Neural progenitor cell (in vitro differentiated cells): ENCODE measurements around the gene ATXN10. TPM values are rescaled to one million over a fixed set of nuclear protein-coding genes. Genes with fewer than 3 reads are reported as not detected.

Experiments
- DNase-seq: peaks from one replicate; pipeline ENCODE4 v3.0.0-alpha.2; 2016; ENCODE audit warnings: low spot score
- H2AFZ ChIP-seq: fragments of 200-600 bp; sonication (generic); replicated peaks from 2 replicates; pipeline ENCODE4 v1.6.1; 2016; ENCODE audit warnings: antibody characterized with exemption
- H3F3A ChIP-seq: fragments of 200-600 bp; sonication (generic); 2 replicates; pipeline ENCODE4 v1.6.1; 2016; ENCODE audit warnings: antibody characterized with exemption, low read depth
- H3K27ac ChIP-seq: fragments of 200-600 bp; sonication (generic); 2 replicates; pipeline ENCODE4 v1.5.1; 2016; ENCODE audit warnings: mild to moderate bottlenecking
- H3K27me3 ChIP-seq: fragments of 200-600 bp; sonication (generic); 2 replicates; pipeline ENCODE4 v1.6.1; 2016; ENCODE audit warnings: mild to moderate bottlenecking, moderate library complexity
- H3K36me3 ChIP-seq: fragments of 200-600 bp; sonication (generic); 2 replicates; pipeline ENCODE4 v1.5.1; 2016
- H3K4me1 ChIP-seq: fragments of 200-600 bp; sonication (generic); 2 replicates; pipeline ENCODE4 v1.6.1; 2016; ENCODE audit warnings: mixed run types
- H3K4me2 ChIP-seq: fragments of 200-600 bp; sonication (generic); 2 replicates; pipeline ENCODE4 v1.6.1; 2016
- H3K4me3 ChIP-seq: fragments of 200-600 bp; sonication (generic); 2 replicates; pipeline ENCODE4 v1.5.1; 2016
- H3K79me2 ChIP-seq: fragments of 200-600 bp; sonication (generic); 2 replicates; pipeline ENCODE4 v1.6.1; 2016; ENCODE audit warnings: low read depth
- H3K9ac ChIP-seq: fragments of 200-600 bp; sonication (generic); 2 replicates; pipeline ENCODE4 v1.6.1; 2016
- H3K9me3 ChIP-seq: fragments of 200-600 bp; sonication (generic); 2 replicates; pipeline ENCODE4 v1.5.1; 2016; ENCODE audit warnings: low read depth
- H4K20me1 ChIP-seq: fragments of 200-600 bp; sonication (generic); 2 replicates; pipeline ENCODE4 v1.6.1; 2016; ENCODE audit warnings: low read depth
- H3K27ac Mint-ChIP-seq: 3 replicates; pipeline ENCODE4 v1.8.0; 2021; ENCODE audit warnings: mixed read lengths
- H3K27me3 Mint-ChIP-seq: 2 replicates; pipeline ENCODE4 v1.8.0; 2022; ENCODE audit warnings: low read depth, mild to moderate bottlenecking, inconsistent platforms, moderate library complexity, mixed read lengths; ENCODE audit not compliant: insufficient read depth
- H3K36me3 Mint-ChIP-seq: 3 replicates; pipeline ENCODE4 v1.8.0; 2021; ENCODE audit warnings: mixed read lengths
- H3K4me1 Mint-ChIP-seq: 3 replicates; pipeline ENCODE4 v1.8.0; 2021; ENCODE audit warnings: mixed read lengths
- H3K4me3 Mint-ChIP-seq: 3 replicates; pipeline ENCODE4 v1.8.0; 2021; ENCODE audit warnings: mild to moderate bottlenecking, moderate library complexity, mixed read lengths
- H3K9me3 Mint-ChIP-seq: 3 replicates; pipeline ENCODE4 v1.8.0; 2020; ENCODE audit warnings: mixed read lengths
- CTCF ChIP-seq: fragments of 200-600 bp; sonication (generic); IDR thresholded peaks from 2 replicates; pipeline ENCODE4 v1.5.1; 2017; ENCODE audit warnings: antibody characterized with exemption, mild to moderate bottlenecking
- EZH2 ChIP-seq: fragments of 200-600 bp; sonication (generic); IDR thresholded peaks from 2 replicates; pipeline ENCODE4 v1.6.1; 2017; ENCODE audit warnings: antibody characterized with exemption, mild to moderate bottlenecking, moderate library complexity
- EZH2phosphoT487 ChIP-seq: fragments of 200-600 bp; sonication (generic); IDR thresholded peaks from 2 replicates; pipeline ENCODE4 v1.6.1; 2017; ENCODE audit warnings: antibody characterized with exemption
- total RNA-seq: library from RNA; depleted of rRNA; stranded (reverse); fragments of >200 nt; gene quantifications from 2 replicates; pipeline ENCODE4 v1.2.3, GENCODE V29; 2015; ENCODE audit warnings: low replicate concordance

The ATXN10 gene
- total RNA-seq, 1 donor from 2014 or later: 168 TPM

GRCh38 chr22:45866646-45867117, 195.0 kb downstream of the ATXN10 start:
- Mint-ChIP-seq H3K4me1 (peaks cover 53% of the 10 kb centered on the region), H3K27ac (no peak overlapping the region), H3K9me3 (peaks cover 3% of the 10 kb centered on the region), H3K4me3 (no peak overlapping the region), H3K36me3 (peaks cover 8% of the 10 kb centered on the region), H3K27me3 (peaks cover 19% of the 10 kb centered on the region)
- Histone ChIP-seq H3K36me3 (no peaks in the 10 kb centered on the region), H3K4me1 (peaks cover 20% of the 10 kb centered on the region), H3K9me3 (no peaks in the 10 kb centered on the region), H3K27me3 (peaks cover 73% of the 10 kb centered on the region), H3K4me2 (peak overlapping the region; percentile 94), H3K79me2 (no peaks in the 10 kb centered on the region), H4K20me1 (peaks cover 11% of the 10 kb centered on the region), H3F3A (peaks cover 15% of the 10 kb centered on the region), H3K9ac (no peak overlapping the region), H2AFZ (no peak overlapping the region), H3K4me3 (peak overlapping the region; percentile 54), H3K27ac (no peak overlapping the region)
- TF ChIP-seq EZH2 (peak; percentile 76), CTCF (no peak), EZH2phosphoT487 (no peak)
- DNase-seq: peak; percentile 59

- Histone ChIP-seq H4K20me1 (peaks cover 11% of the 10 kb centered on the region), H3K4me3 (peak overlapping the region; percentile 54), H3K9me3 (no peaks in the 10 kb centered on the region), H3K4me1 (peaks cover 20% of the 10 kb centered on the region), H3F3A (peaks cover 15% of the 10 kb centered on the region), H3K27ac (no peak overlapping the region), H3K79me2 (no peaks in the 10 kb centered on the region), H2AFZ (peak overlapping the region; percentile 52), H3K4me2 (peak overlapping the region; percentile 94), H3K27me3 (peaks cover 73% of the 10 kb centered on the region), H3K36me3 (no peaks in the 10 kb centered on the region), H3K9ac (no peak overlapping the region)
- Mint-ChIP-seq H3K27ac (no peak overlapping the region), H3K4me1 (peaks cover 53% of the 10 kb centered on the region), H3K36me3 (peaks cover 8% of the 10 kb centered on the region), H3K9me3 (peaks cover 5% of the 10 kb centered on the region), H3K27me3 (peaks cover 19% of the 10 kb centered on the region), H3K4me3 (no peak overlapping the region)
- TF ChIP-seq EZH2phosphoT487: peak; percentile 68
- TF ChIP-seq EZH2: peak; percentile 79
- TF ChIP-seq CTCF: peak; percentile 46
- DNase-seq: peak; percentile 83
These were observed 195.7 kb downstream of the ATXN10 start for GRCh38 chr22:45867118-45867905.

GRCh38 chr22:45867906-45868555, 196.4 kb downstream of the ATXN10 start:
- H3K4me1 ChIP-seq: peaks cover 20% of the 10 kb centered on the region
- peak overlapping the region; percentile 54 for H3K4me3 ChIP-seq
- no peaks in the 10 kb centered on the region for H3K9me3 ChIP-seq
- H3K79me2 ChIP-seq: no peaks in the 10 kb centered on the region
- TF ChIP-seq EZH2phosphoT487 (no peak), EZH2 (no peak), CTCF (no peak)
- H2AFZ ChIP-seq: peak overlapping the region; percentile 52
- peaks cover 73% of the 10 kb centered on the region for H3K27me3 ChIP-seq
- no peak overlapping the region for H3K27ac ChIP-seq
- H3K4me1 Mint-ChIP-seq: peaks cover 53% of the 10 kb centered on the region
- peak overlapping the region; percentile 69 for H3K4me3 Mint-ChIP-seq
- H3F3A ChIP-seq: peaks cover 15% of the 10 kb centered on the region
- H3K27me3 Mint-ChIP-seq: peaks cover 19% of the 10 kb centered on the region
- no peak overlapping the region for H3K9ac ChIP-seq
- no peak for DNase-seq
- H3K9me3 Mint-ChIP-seq: peaks cover 12% of the 10 kb centered on the region
- H3K36me3 Mint-ChIP-seq: peaks cover 7% of the 10 kb centered on the region
- H3K36me3 ChIP-seq: no peaks in the 10 kb centered on the region
- H3K27ac Mint-ChIP-seq: peak overlapping the region; percentile 39
- peaks cover 11% of the 10 kb centered on the region for H4K20me1 ChIP-seq
- peak overlapping the region; percentile 94 for H3K4me2 ChIP-seq
